GM18907 (cell line): ENCODE results near the gene SLC35F1.

Source experiments
- ATAC-seq: cut with Tn5 transposase; IDR thresholded peaks from one replicate; pipeline ENCODE4 v1.9.1; 2021; ENCODE audit warnings: mild to moderate bottlenecking, moderate library complexity; ENCODE audit not compliant: unreplicated experiment

The SLC35F1 gene

DNA sequence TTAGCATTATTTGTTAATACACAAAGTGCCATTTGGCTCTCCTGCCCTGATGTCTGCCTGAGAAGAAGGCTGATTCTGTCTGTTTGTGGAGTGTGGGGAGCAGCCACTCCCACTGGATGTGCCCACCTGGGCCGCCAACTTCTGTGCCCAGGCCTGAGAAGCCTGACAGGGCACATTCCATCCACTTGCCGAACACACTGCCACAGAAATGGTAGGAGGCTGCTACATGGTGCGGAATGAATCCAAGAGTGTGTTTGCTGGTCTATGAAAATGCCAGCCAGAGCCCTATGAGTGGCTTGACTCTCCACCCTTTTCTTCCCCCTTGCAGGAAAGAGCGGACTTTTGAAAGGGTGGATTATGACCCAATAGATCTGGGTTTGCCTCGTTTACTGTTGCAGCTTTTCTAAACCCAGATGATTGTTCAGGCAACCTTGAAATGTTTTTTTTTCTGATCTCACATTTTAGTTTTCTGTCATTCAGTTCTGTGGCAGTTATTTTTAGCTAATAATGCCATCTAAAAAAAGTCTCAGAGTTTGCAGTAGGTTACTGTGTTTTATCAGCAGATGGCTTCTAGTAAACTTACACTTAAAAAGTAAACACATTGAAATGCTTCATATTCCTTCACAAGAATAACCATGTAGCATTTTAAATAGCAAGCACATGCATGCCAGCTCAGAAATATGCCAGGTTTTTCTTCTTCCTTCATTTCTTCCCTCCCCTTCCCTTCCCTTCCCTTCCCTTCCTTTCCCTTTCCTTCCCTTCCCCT lies 196.5 kb downstream of the SLC35F1 start:
- ATAC-seq: no peak

DNA sequence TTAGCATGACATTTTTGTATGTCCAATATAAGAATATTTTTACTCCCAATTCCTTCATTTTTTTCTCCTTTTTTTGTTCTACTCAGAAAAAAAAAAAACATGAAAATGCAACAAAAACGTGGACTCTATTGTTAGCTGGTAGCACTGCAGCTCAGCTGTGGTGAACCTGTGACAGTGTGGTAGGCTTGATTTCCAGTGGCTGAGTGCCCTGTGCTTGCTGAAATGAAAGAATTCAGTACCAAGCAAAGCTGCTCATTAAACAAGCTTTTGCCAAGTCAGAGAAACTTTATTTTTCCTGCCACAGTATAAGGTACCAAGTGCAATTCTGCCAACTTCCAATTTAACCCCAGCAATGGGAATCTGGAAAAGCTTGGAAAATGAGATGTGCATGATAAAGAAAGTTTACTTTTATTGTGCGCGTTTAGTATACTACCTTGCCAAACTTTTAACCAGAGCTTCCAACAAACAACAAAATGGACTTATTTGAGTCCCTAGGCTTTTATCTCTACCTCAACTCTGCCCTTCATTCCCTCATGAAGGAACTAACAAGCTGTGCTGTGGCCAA lies 215.2 kb downstream of the SLC35F1 start:
- no peak for ATAC-seq

DNA sequence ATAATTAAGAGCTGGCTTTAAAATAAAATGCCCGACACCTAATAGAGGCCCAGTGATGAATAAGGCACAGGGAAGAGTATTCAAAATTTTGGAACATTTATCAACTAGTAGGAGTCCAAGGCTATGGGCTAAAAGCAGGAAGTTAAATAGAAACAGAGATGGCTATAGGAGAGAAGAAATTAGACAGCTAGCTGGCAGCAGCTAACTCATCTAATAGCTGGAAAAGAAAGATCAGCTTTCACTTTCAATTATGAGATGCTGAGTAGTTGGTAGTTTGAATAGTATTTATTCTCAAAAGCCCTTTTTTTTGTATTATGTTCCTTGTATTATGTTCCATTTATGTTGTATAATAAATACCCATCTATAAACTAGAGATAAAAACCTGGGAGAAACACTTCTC lies 215.7 kb downstream of the SLC35F1 start:
- ATAC-seq: no peak

DNA sequence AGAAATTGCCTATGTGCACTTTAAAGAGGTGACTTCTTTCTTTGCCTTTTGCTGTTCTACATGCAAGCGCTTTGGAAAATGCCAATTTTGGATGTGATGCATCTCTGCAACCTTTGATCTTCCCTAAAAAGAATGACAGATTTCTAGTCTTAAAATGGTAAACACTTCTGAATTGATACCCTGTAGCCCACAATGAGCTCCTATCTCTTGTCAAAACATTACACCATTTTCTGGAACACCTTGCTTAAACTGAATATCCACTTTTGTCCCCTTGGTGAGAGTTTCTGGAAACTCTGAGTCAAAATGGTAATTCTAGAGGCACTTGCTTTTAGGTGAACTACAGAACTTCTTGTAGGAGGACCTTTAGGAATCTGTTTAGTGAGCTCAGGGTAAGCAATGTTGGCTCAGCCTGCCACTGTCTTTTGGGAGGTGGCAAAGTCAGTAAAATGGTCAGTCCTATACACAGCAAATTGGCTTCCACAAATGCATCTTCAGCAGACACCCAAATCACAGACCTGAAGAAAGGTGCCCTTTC lies 216.5 kb downstream of the SLC35F1 start:
- no peak for ATAC-seq

DNA sequence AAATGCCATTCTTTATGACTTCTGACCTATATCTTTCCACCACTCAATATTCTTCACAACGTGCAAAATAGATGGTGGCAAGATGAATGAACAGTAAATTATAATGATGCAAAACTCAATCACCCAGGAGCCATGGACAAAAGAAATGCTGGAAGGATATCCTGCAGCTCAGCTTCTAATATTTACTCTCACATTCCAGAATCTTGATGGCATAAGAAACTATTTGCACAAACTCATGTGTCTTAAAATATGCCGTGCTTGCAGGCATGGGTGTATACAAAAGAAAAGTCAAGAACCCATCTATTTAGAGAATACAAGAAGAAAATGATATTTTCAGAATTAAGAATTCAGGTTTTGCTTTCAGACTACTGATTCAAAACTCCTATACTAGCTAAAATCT lies 217.8 kb downstream of the SLC35F1 start:
- no peak for ATAC-seq

GRCh38 chr6:118128755-118129154 lies 221.7 kb downstream of the SLC35F1 start:
- no peak for ATAC-seq

- no peak for ATAC-seq
Observed at GRCh38 chr6:118134206-118134605, 227.1 kb downstream of the SLC35F1 start.

DNA sequence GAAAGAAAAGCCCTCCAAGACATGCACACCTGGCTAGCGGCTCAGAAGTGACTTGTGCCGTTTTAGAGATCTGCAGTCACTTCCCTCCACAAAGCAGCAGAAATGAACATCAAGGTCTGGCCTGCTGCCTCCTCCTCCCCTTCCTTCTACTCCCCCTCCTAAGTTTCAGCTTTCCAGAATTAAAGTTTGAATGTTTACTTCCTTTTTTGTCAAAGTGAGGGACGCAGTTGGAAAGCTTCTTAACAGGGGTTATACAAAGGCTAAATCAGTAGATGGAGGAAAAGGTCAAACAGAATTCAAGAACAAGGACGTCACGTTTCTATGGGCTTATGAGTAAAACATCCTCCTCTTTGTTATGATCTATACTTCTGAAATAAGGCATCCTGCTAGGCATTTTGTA lies 227.7 kb downstream of the SLC35F1 start:
- ATAC-seq: no peak

DNA sequence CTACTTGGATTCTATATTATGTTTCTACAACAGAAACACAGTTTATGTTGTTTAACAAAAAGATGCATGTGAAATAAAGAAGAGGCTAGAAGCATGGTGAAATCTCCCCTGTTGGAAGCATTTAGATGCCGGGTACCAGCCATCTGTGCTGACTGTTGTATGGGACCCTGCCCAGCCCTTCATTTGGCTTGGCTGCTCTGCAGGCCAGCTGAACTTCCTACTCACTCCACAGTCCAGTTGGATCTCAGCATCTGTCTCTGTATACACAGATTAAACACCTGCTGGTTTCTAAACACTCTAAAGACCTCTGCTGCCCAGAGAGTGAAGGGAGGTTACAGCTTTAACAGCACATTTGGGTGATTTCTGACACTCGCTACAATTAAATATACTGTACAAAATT lies 228.3 kb downstream of the SLC35F1 start:
- ATAC-seq: no peak

- ATAC-seq: no peak
Observed at GRCh38 chr6:118141211-118141610, 234.1 kb downstream of the SLC35F1 start.

GRCh38 chr6:118146584-118146983 lies 239.5 kb downstream of the SLC35F1 start:
- ATAC-seq: no peak

DNA sequence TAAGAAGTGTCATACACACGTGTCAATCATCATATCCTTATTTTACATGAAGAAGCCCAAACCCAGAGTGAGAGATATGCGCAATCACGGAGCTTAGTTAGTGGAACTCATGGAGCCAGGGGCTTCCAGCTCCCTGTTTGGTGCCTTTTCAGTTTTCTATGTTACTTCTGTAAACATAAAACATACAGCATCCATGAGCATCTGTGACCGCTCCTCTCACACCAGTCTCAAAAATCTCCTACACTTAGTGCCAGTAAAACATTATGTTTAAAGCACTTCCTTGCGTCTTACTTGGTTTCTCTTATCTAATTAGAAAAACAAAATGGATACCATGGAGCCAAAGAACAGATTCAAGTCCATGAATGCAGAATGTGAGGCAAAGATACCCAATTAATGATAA lies 240.4 kb downstream of the SLC35F1 start:
- no peak for ATAC-seq

DNA sequence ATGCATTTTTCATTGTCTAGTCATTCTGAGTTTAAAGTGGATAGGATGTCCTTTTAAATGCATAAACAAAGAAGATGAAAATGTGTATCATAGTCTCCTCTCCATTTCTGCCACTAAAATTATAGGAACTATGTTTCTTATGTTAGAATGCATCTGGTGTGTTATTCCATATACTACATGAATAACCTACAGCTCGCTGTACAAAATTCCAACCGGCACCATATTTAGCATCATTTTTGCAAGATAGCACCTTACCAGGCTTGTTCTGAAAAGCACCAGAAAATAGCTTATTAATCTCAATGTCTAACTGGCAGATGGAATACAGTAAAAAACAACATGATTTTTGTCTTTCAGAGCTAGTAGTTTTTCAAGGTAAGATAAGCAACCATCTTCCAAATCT lies 241.5 kb downstream of the SLC35F1 start:
- ATAC-seq: no peak

DNA sequence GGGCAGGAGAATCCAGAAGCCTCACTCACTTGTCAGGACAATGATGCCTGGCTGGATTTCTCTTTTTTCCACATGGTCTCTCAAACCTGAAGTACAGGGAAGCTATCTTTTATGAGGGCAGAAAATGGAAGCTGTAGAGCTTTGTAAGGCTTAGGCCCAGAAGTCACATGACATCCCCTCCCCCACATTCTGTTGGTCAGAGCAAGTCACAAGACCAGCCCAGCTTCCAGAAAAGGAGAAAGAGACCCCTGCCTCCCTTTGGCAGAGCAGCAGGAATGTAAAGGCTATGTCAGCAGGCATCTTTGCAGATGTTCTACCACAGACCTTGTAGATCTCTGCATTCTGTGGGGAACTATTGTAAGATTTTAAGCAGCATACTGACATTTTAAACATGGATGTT lies 245.5 kb downstream of the SLC35F1 start:
- ATAC-seq: no peak

DNA sequence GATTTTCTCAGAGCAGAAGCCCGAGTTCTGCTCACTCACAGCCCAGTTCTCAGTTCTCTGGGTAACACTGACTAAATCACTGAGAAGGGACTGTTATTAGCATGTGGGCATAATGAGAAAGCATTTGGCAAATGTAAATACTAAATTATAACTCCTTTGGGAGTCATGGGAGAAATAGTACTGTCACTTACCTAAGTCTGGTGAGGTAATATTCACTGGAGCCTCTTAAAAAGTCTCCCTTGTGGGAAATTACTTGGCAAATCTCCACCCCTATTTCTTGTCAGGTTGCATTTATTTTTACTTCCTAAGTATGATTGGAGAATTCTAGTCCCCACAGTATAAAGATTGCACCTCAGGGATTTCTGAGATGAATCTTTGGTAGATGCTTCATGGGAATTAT lies 254.3 kb downstream of the SLC35F1 start:
- no peak for ATAC-seq

DNA sequence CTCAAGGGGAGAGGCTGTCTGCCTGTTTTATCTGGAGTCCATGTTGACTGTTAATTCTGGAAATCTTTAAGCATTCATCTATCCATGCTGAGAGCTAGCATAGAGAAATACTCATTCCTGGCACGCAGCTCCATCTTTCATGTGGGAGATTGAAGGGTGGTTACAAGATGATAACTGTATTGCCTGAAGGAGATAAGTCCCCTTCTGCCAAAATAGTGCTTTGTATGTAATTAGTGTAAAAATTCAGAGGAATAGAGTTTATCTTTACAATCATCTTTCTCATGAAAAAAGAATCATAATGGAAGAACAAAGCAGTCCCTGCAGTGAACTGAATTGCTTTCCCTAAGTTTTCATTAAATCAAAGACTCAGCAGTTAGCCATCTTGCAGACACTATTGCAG lies 256.5 kb downstream of the SLC35F1 start:
- ATAC-seq: no peak

DNA sequence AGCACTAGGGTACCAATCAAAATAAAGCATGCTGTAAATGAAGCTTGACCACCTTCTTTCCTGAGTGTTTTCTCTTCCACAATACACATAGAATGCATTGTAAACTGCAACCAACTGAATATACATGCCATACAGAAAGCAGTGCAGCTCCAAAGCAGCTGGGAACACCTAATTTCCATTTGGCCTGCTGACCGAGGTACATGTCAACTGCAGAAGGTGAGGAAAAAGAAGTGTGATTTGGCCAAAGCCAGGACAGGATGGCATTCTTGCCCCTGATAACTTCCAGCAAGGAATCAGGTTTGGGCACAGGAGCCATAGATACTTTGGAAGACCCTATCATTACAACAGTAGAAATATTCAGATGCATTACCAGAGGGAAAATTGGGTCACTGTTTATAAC lies 258.4 kb downstream of the SLC35F1 start:
- ATAC-seq: no peak

DNA sequence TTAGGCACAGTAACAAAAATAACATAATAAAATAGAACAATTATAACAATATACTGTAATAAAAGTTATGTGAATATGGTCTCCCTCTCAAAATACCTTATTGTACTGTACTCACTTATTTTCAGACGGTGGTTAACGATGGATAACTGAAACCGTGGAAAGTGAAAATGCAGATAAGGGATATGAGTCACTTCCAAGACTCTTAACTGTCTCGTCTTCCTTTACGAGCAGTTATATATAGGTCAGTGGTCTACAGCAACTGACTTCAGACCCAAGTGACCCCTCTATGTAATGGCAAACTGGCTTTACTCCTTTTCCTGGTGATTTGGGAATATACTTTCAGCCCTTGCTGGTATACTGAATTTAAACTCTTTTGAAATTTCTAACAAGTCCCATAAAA lies 261.4 kb downstream of the SLC35F1 start:
- no peak for ATAC-seq

- no peak for ATAC-seq
Observed at GRCh38 chr6:118171852-118172251, 264.8 kb downstream of the SLC35F1 start.

- ATAC-seq: no peak
Observed at GRCh38 chr6:118174071-118174470, 267.0 kb downstream of the SLC35F1 start.

GRCh38 chr6:118177720-118178119 lies 270.7 kb downstream of the SLC35F1 start:
- no peak for ATAC-seq

DNA sequence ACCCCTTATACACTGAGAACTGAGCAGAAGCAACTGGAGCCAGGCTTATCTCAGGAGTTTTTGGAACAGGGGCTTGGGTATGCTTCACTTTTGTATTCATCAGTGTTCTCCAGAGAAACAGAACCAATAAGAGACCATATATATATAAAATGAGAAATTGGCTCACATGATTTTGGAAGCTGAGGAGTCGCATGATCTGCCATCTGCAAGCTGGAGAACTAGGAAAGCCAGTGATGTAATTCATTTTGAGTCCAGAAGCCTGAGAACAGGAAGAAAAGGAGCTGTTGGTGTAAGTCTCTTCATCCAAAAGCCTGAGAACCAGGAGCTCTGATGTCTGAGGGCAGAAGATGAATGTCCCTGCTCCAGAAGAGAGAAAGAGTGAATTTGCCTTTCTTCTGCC lies 272.0 kb downstream of the SLC35F1 start:
- ATAC-seq: no peak
